Smooth muscle cell of the brain vasculature (primary cell): ENCODE results near the gene GUCY1A1.
"Not testable (repeated sequence)": the region's sequence is repeated elsewhere in the genome, so short reads cannot be mapped to it uniquely, and the experiment has no call there.

Experiments used
- DNase-seq: peaks from one replicate; pipeline ENCODE4 v3.0.0-alpha.2; 2012; ENCODE audit warnings: low read depth, low spot score

GUCY1A1 gene

GRCh38 chr4:155666344-155667221, at the start of gene GUCY1A1:
GUCY1A1 (plus strand) TSS chr4:155666848; CDS start chr4:155696868, 30,020 bp downstream.
- DNase-seq: no peak

GRCh38 chr4:155617296-155617695, 49.4 kb upstream of the GUCY1A1 start:
- no peak for DNase-seq

- no peak for DNase-seq
Measured at GRCh38 chr4:155618183-155618838, 48.3 kb upstream of the GUCY1A1 start.

GRCh38 chr4:155620637-155621036, 46.0 kb upstream of the GUCY1A1 start:
- DNase-seq: no peak

GRCh38 chr4:155624478-155624877, 42.2 kb upstream of the GUCY1A1 start:
- no peak for DNase-seq

GRCh38 chr4:155626561-155626960, 40.1 kb upstream of the GUCY1A1 start:
- no peak for DNase-seq

- DNase-seq: no peak
Measured at GRCh38 chr4:155629183-155629825, 37.3 kb upstream of the GUCY1A1 start.

GRCh38 chr4:155629956-155630355, 36.7 kb upstream of the GUCY1A1 start:
- no peak for DNase-seq

GRCh38 chr4:155632310-155632840, 34.3 kb upstream of the GUCY1A1 start:
- DNase-seq: no peak

- DNase-seq: no peak
Measured at GRCh38 chr4:155638195-155638965, 28.3 kb upstream of the GUCY1A1 start.

- no peak for DNase-seq
Measured at GRCh38 chr4:155639704-155640523, 26.7 kb upstream of the GUCY1A1 start.

- no peak for DNase-seq
Measured at GRCh38 chr4:155640751-155641150, 25.9 kb upstream of the GUCY1A1 start.

GRCh38 chr4:155643087-155643486, 23.6 kb upstream of the GUCY1A1 start:
- no peak for DNase-seq

GRCh38 chr4:155646001-155646400, 20.6 kb upstream of the GUCY1A1 start:
- DNase-seq: no peak

GRCh38 chr4:155650785-155651184, 15.9 kb upstream of the GUCY1A1 start:
- not testable (repeated sequence) for DNase-seq

GRCh38 chr4:155653052-155653451, 13.6 kb upstream of the GUCY1A1 start:
- DNase-seq: no peak

GRCh38 chr4:155656025-155656424, 10.6 kb upstream of the GUCY1A1 start:
- no peak for DNase-seq

- DNase-seq: no peak
Measured at GRCh38 chr4:155657169-155657568, 9.5 kb upstream of the GUCY1A1 start.

- DNase-seq: no peak
Measured at GRCh38 chr4:155657985-155658680, 8.5 kb upstream of the GUCY1A1 start.

- no peak for DNase-seq
Measured at GRCh38 chr4:155658681-155659064, 8.0 kb upstream of the GUCY1A1 start.
